Measurements from ENCODE around the gene FBXL15. TPM values are rescaled to one million over a fixed set of nuclear protein-coding genes. Genes with fewer than 3 reads are reported as not detected.

Gene FBXL15
- 10 to 100 TPM; 14.2 to 34.8 (median 21.0) TPM for total RNA-seq

- Histone ChIP-seq H3K4me1 (peaks cover 27 to 30% of the 10 kb centered on the region in 2 donors), H3K4me3 (peak within 1 kb of the TSS; percentile 82 to 92 (median 87)), H3K27me3 (peaks cover 20 to 30% (median 24%) of the 10 kb centered on the region in 3 donors), H3K9me3 (no peaks in the 10 kb centered on the region), H3K36me3 (no peaks in the 10 kb centered on the region), H3K27ac (peak within 1 kb of the TSS; percentile 85 to 97 (median 94))
- ATAC-seq (peak; percentile 90 to 94), DNase-seq (peak; percentile 96)
- peak in 2 of 5 experiments; percentile 22 to 41 for TF ChIP-seq CTCF (IDR thresholded peaks at IDR 0.05 in 4 of 5, conservative IDR thresholded peaks at IDR 0.05 in 1 of 5)
- peak; percentile 30 to 39 for TF ChIP-seq POLR2A (IDR thresholded peaks at IDR 0.05)
- in situ Hi-C loops (cut with MboI; ENCODE audit: low sequenced_read_pairs in 4 of 4) (no loop called here), intact Hi-C loops (cut with DNase I; ENCODE audit: low total_unique reads) (loop anchor here (1.0 to 5.0 kb wide), 4 partner anchors 11 to 82 kb away; partner anchors contain the start of genes CUEDC2 and SUFU)
Observed at GRCh38 chr10:102420714-102421506, at the start of gene FBXL15. Gene FBXL15 (plus strand): TSS chr10:102420836. CDS start chr10:102421130, 294 bp downstream.

- Histone ChIP-seq H3K4me1 (no peaks in the 10 kb centered on the region), H3K36me3 (peaks cover 10 to 97% of the 10 kb centered on the region in 2 donors), H3K27me3 (no peaks in the 10 kb centered on the region), H3K27ac (no peak overlapping the region), H3K4me3 (no peak overlapping the region), H3K9me3 (no peaks in the 10 kb centered on the region)
- DNase-seq: no peak
- TF ChIP-seq POLR2A (IDR thresholded peaks at IDR 0.05) (no peak), CTCF (IDR thresholded peaks at IDR 0.05 in 4 of 5, conservative IDR thresholded peaks at IDR 0.05 in 1 of 5) (no peak)
- no peak for ATAC-seq
- intact Hi-C loops (cut with DNase I; ENCODE audit: low total_unique reads) (no loop called here), in situ Hi-C loops (cut with MboI; ENCODE audit: low sequenced_read_pairs in 4 of 4) (no loop called here)
Observed at GRCh38 chr10:102371295-102371694, 49.3 kb upstream of the FBXL15 start.

GRCh38 chr10:102375250-102375649 lies 45.4 kb upstream of the FBXL15 start:
- Histone ChIP-seq H3K4me1 (no peaks in the 10 kb centered on the region), H3K9me3 (no peaks in the 10 kb centered on the region), H3K27ac (no peak overlapping the region), H3K36me3 (peaks cover 9 to 97% of the 10 kb centered on the region in 2 donors), H3K27me3 (no peaks in the 10 kb centered on the region), H3K4me3 (no peak overlapping the region)
- TF ChIP-seq POLR2A (IDR thresholded peaks at IDR 0.05) (no peak), CTCF (IDR thresholded peaks at IDR 0.05 in 4 of 5, conservative IDR thresholded peaks at IDR 0.05 in 1 of 5) (no peak)
- intact Hi-C loops (cut with DNase I; ENCODE audit: low total_unique reads) (no loop called here), in situ Hi-C loops (cut with MboI; ENCODE audit: low sequenced_read_pairs in 4 of 4) (loop anchor here in 1 of 4 donors (25.0 kb wide), 1 partner anchor 212 kb away; no protein-coding TSS in a partner anchor)
- no peak for DNase-seq
- no peak for ATAC-seq

- Histone ChIP-seq H3K27me3 (no peaks in the 10 kb centered on the region), H3K27ac (no peak overlapping the region), H3K4me3 (no peak overlapping the region), H3K9me3 (no peaks in the 10 kb centered on the region), H3K36me3 (peaks cover 9 to 97% of the 10 kb centered on the region in 2 donors), H3K4me1 (no peaks in the 10 kb centered on the region)
- no peak for TF ChIP-seq CTCF (IDR thresholded peaks at IDR 0.05 in 4 of 5, conservative IDR thresholded peaks at IDR 0.05 in 1 of 5)
- TF ChIP-seq POLR2A (IDR thresholded peaks at IDR 0.05): no peak
- no peak for DNase-seq
- ATAC-seq: no peak
- intact Hi-C loops (cut with DNase I; ENCODE audit: low total_unique reads) (no loop called here), in situ Hi-C loops (cut with MboI; ENCODE audit: low sequenced_read_pairs in 4 of 4) (loop anchor here in 1 of 4 donors (25.0 kb wide), 1 partner anchor 211 kb away; no protein-coding TSS in a partner anchor)
Observed at GRCh38 chr10:102375867-102376266, 44.8 kb upstream of the FBXL15 start.
